WTC11 (cell line): ENCODE results near the gene BRMS1. TPM values are rescaled to one million over a fixed set of nuclear protein-coding genes. Genes with fewer than 3 reads are reported as not detected.

Experiments used
- ATAC-seq: fragments of 200-7000 bp; cut with Tn5 transposase; 2 replicates; pipeline ENCODE4 v1.10.0; 2021; ENCODE audit warnings: mild to moderate bottlenecking, moderate library complexity
- CTCF ChIA-PET: fragments of 300-600 bp; sonication (Branson Sonifier 250); formaldehyde crosslinking; loops from one replicate; lab custom pipeline; 2021; ENCODE audit warnings: antibody characterized with exemption; lab: Charles Lee
- POLR2A ChIA-PET: fragments of 350-600 bp; sonication (Branson Sonifier 250); formaldehyde crosslinking; loops from one replicate; lab custom pipeline; 2021; ENCODE audit warnings: antibody characterized with exemption; lab: Charles Lee
- DNase-seq: peaks from one replicate; pipeline ENCODE4 v3.0.0; 2021; ENCODE audit warnings: low spot score
- H3K27ac Mint-ChIP-seq: 2 replicates; pipeline ENCODE4 v1.8.0; 2021; ENCODE audit warnings: mixed read lengths
- H3K27me3 Mint-ChIP-seq: 2 replicates; pipeline ENCODE4 v1.8.0; 2021; ENCODE audit warnings: low read depth, mild to moderate bottlenecking, moderate library complexity, mixed read lengths
- H3K36me3 Mint-ChIP-seq: 2 replicates; pipeline ENCODE4 v1.8.0; 2021; ENCODE audit warnings: mixed read lengths
- H3K4me1 Mint-ChIP-seq: 2 replicates; pipeline ENCODE4 v1.8.0; 2022; ENCODE audit warnings: mixed read lengths
- H3K4me3 Mint-ChIP-seq: 2 replicates; pipeline ENCODE4 v1.8.0; 2021; ENCODE audit warnings: mild to moderate bottlenecking, moderate library complexity, mixed read lengths
- H3K9me3 Mint-ChIP-seq: 2 replicates; pipeline ENCODE4 v1.8.0; 2021; ENCODE audit warnings: mixed read lengths
- AFF4 ChIP-seq: sonication (generic); formaldehyde crosslinking; IDR thresholded peaks from 2 replicates; pipeline ENCODE4 v1.8.1; 2023; ENCODE audit warnings: mild to moderate bottlenecking, missing genetic modification reagents, borderline replicate concordance
- ARID4B ChIP-seq: sonication (generic); formaldehyde crosslinking; IDR thresholded peaks from 2 replicates; pipeline ENCODE4 v1.8.0; 2023; ENCODE audit warnings: missing genetic modification reagents, mild to moderate bottlenecking, borderline replicate concordance
- ATF1 ChIP-seq: sonication (generic); formaldehyde crosslinking; IDR thresholded peaks from 2 replicates; pipeline ENCODE4 v1.8.1; 2023; ENCODE audit warnings: mild to moderate bottlenecking, moderate library complexity, missing genetic modification reagents
- ATF2 ChIP-seq: sonication (generic); formaldehyde crosslinking; IDR thresholded peaks from 2 replicates; pipeline ENCODE4 v1.8.1; 2022; ENCODE audit warnings: low read depth, missing genetic modification reagents, borderline replicate concordance
- CREM ChIP-seq: sonication (generic); formaldehyde crosslinking; IDR thresholded peaks from 2 replicates; pipeline ENCODE4 v1.8.1; 2022; ENCODE audit warnings: mild to moderate bottlenecking, missing genetic modification reagents, moderate library complexity
- E2F5 ChIP-seq: sonication (generic); formaldehyde crosslinking; IDR thresholded peaks from 2 replicates; pipeline ENCODE4 v1.8.1; 2022; ENCODE audit warnings: mild to moderate bottlenecking, moderate library complexity, missing genetic modification reagents
- GRHL2 ChIP-seq: fragments of 250-450 bp; sonication (Bioruptor Pico); IDR thresholded peaks from 2 replicates; pipeline ENCODE4 v1.8.0; 2022; ENCODE audit warnings: mild to moderate bottlenecking, moderate library complexity; ENCODE audit not compliant: insufficient replicate concordance, severe bottlenecking
- IRF2 ChIP-seq: sonication (generic); formaldehyde crosslinking; IDR thresholded peaks from 2 replicates; pipeline ENCODE4 v1.8.0; 2022; ENCODE audit warnings: low read depth, missing genetic modification reagents, borderline replicate concordance
- JAZF1 ChIP-seq: fragments of 250-450 bp; sonication (Bioruptor Pico); IDR thresholded peaks from 2 replicates; pipeline ENCODE4 v1.9.0; 2021; ENCODE audit warnings: moderate library complexity, mild to moderate bottlenecking, inconsistent platforms
- JUN ChIP-seq: sonication (generic); formaldehyde crosslinking; IDR thresholded peaks from 2 replicates; pipeline ENCODE4 v1.8.0; 2023; ENCODE audit warnings: mild to moderate bottlenecking, missing genetic modification reagents
- MXD4 ChIP-seq: fragments of 250-450 bp; sonication (Bioruptor Pico); IDR thresholded peaks from 2 replicates; pipeline ENCODE4 v1.8.0; 2021; ENCODE audit warnings: mild to moderate bottlenecking, moderate library complexity, borderline replicate concordance
- NR1H2 ChIP-seq: sonication (generic); formaldehyde crosslinking; IDR thresholded peaks from 2 replicates; pipeline ENCODE4 v1.9.0; 2021; ENCODE audit warnings: mild to moderate bottlenecking, moderate library complexity, missing genetic modification reagents
- NR3C1 ChIP-seq: sonication (generic); formaldehyde crosslinking; conservative IDR thresholded peaks from 2 replicates; pipeline ENCODE4 v1.8.1; 2023; ENCODE audit warnings: low read depth, mild to moderate bottlenecking, missing genetic modification reagents
- SMAD4 ChIP-seq: sonication (generic); formaldehyde crosslinking; IDR thresholded peaks from 2 replicates; pipeline ENCODE4 v1.8.0; 2022; ENCODE audit warnings: mild to moderate bottlenecking, missing genetic modification reagents
- USF2 ChIP-seq: sonication (generic); formaldehyde crosslinking; IDR thresholded peaks from 2 replicates; pipeline ENCODE4 v1.8.1; 2023; ENCODE audit warnings: mild to moderate bottlenecking, missing genetic modification reagents, moderate library complexity
- ZBTB21 ChIP-seq: sonication (generic); formaldehyde crosslinking; IDR thresholded peaks from 2 replicates; pipeline ENCODE4 v1.8.1; 2023; ENCODE audit warnings: mild to moderate bottlenecking, missing genetic modification reagents, borderline replicate concordance
- ZNF138 ChIP-seq: sonication (generic); formaldehyde crosslinking; conservative IDR thresholded peaks from 2 replicates; pipeline ENCODE4 v1.8.1; 2022; ENCODE audit warnings: mild to moderate bottlenecking, moderate library complexity, missing genetic modification reagents
- total RNA-seq: library from RNA; stranded (reverse); gene quantifications from 3 replicates; pipeline ENCODE4 v1.2.3, GENCODE V29; 2021

The BRMS1 gene
- total RNA-seq, 1 experiment from 2014 or later = 44.5 TPM

GRCh38 chr11:66318600-66318970 lies 26.3 kb downstream of the BRMS1 start:
- CTCF ChIA-PET = interaction anchor here (1.0 to 3.4 kb wide), 6 partner anchors 8 to 68 kb away, joined by 3 to 31 read pairs (median 14); partner anchors contain the start of genes RIN1 and YIF1A
- H3K27me3 Mint-ChIP-seq = peaks cover 22% of the 10 kb centered on the region
- no peak overlapping the region for H3K27ac Mint-ChIP-seq
- peaks cover 24% of the 10 kb centered on the region for H3K4me1 Mint-ChIP-seq
- DNase-seq (no peak), ATAC-seq (no peak)
- POLR2A ChIA-PET = interaction anchor here (1.4 kb wide), 1 partner anchor 16 kb away, joined by 8 read pairs; no protein-coding TSS in a partner anchor
- TF ChIP-seq E2F5 = no peak
- no peak for TF ChIP-seq SMAD4 (CRISPR knock-in tag)
- TF ChIP-seq ATF1 (CRISPR knock-in tag) = no peak
- no peak for TF ChIP-seq MXD4 (CRISPR knock-in tag)
- TF ChIP-seq CREM (CRISPR knock-in tag) = no peak
- no peak for TF ChIP-seq JAZF1
- no peak for TF ChIP-seq ZBTB21 (CRISPR knock-in tag)
- no peak for TF ChIP-seq GRHL2 (CRISPR knock-in tag)
- TF ChIP-seq IRF2 (CRISPR knock-in tag) = no peak
- TF ChIP-seq JUN (CRISPR knock-in tag) = no peak
- no peak for TF ChIP-seq ATF2 (CRISPR knock-in tag)
- TF ChIP-seq NR3C1 (CRISPR knock-in tag) = no peak
- no peak for TF ChIP-seq AFF4 (CRISPR knock-in tag)
- no peak for TF ChIP-seq ZNF138 (CRISPR knock-in tag)
- no peak for TF ChIP-seq ARID4B
- TF ChIP-seq NR1H2 (CRISPR knock-in tag) = no peak
- no peak for TF ChIP-seq USF2 (CRISPR knock-in tag)
- peaks cover 20% of the 10 kb centered on the region for H3K36me3 Mint-ChIP-seq
- peaks cover 24% of the 10 kb centered on the region for H3K9me3 Mint-ChIP-seq
- no peak overlapping the region for H3K4me3 Mint-ChIP-seq
